Lung (tissue), 12 donors: Measurements from ENCODE around the gene NSD1. TPM values are rescaled to one million over a fixed set of nuclear protein-coding genes. Genes with fewer than 3 reads are reported as not detected.

Experiments used
- ATAC-seq: fragments of 200-7000 bp; cut with Tn5 transposase; one replicate; pipeline ENCODE4 v1.9.1; 2020; ENCODE audit warnings: moderate number of reproducible peaks; ENCODE audit not compliant: insufficient read depth, low FRiP score
- DNase-seq, 3 donors: peaks; one replicate each; pipeline ENCODE4 v3.0.0-alpha.2; 2013 to 2017
- H3K27ac ChIP-seq, 2 donors: one replicate each; pipeline ENCODE4 v1.5.1; 2013; ENCODE audit warnings: mild to moderate bottlenecking in 2 of 2, moderate library complexity in 2 of 2, control low read depth in 1 of 2, inconsistent platforms in 1 of 2, low read depth in 1 of 2, low read length in 1 of 2
- H3K27me3 ChIP-seq, 3 donors: one replicate each; pipeline ENCODE4 v1.5.1; 2013; ENCODE audit warnings: low read length in 2 of 3; ENCODE audit not compliant: control insufficient read depth in 3 of 3, insufficient read depth in 3 of 3
- H3K36me3 ChIP-seq, 4 donors: one replicate each; pipeline ENCODE4 v1.5.1; 2013; ENCODE audit warnings: low read length in 4 of 4, mild to moderate bottlenecking in 1 of 4, moderate library complexity in 1 of 4; ENCODE audit not compliant: control insufficient read depth in 4 of 4, insufficient read depth in 4 of 4
- H3K4me1 ChIP-seq, 5 donors: one replicate each; pipeline ENCODE4 v1.5.1; 2013; ENCODE audit warnings: low read length in 5 of 5, mild to moderate bottlenecking in 2 of 5, moderate library complexity in 1 of 5; ENCODE audit not compliant: control insufficient read depth in 5 of 5, insufficient read depth in 5 of 5
- H3K4me3 ChIP-seq: one replicate; pipeline ENCODE4 v1.5.1; 2013; ENCODE audit warnings: mild to moderate bottlenecking, control low read depth, moderate library complexity
- H3K9ac ChIP-seq, 2 donors: one replicate each; pipeline ENCODE4 v1.5.1; 2013; ENCODE audit warnings: low read length in 2 of 2, control low read depth in 1 of 2; ENCODE audit not compliant: insufficient read depth in 1 of 2
- H3K9me3 ChIP-seq, 4 donors: one replicate each; pipeline ENCODE4 v1.5.1; 2013; ENCODE audit warnings: low read length in 3 of 4, mild to moderate bottlenecking in 1 of 4, moderate library complexity in 1 of 4; ENCODE audit not compliant: control insufficient read depth in 4 of 4, insufficient read depth in 3 of 4
- WGBS, 2 donors: extraction: QIAGEN DNeasy Blood & Tissue Kit; methylation state at CpG; one replicate each; pipeline ENCODE4 v1.1.7; 2013; 5-methylcytosine and 5-hydroxymethylcytosine counted together
- polyA plus RNA-seq, 2 donors: library from polyadenylated mRNA; stranded (reverse); fragments of 200-250 nt; gene quantifications; one replicate each; pipeline ENCODE4 v1.2.1, GENCODE V29; 2013
- total RNA-seq, 2 donors: library from RNA; depleted of rRNA in 1 of 2; stranded (reverse); fragments of >200 nt in 1 of 2; gene quantifications; one replicate each; pipeline ENCODE4 v1.2.1, GENCODE V29; 2014 to 2021
- TF ChIP-seq, protein P1 (sequence below): IDR thresholded peaks from 2 replicates; pipeline ENCODE4 v1.5.1; 2012; ENCODE audit warnings: mild to moderate bottlenecking; ENCODE audit errors: control extremely low read depth, extremely low read depth
- donor health status: control.
- donor health status: control.
- donor health status: Bipolar disorder and iron deficiency.
- donor health status: healthy.
- donor health status: DM: yes; HTN: yes; CAD: no.

NSD1 gene
- total and polyA plus RNA-seq, 4 donors, result 8.0 to 81.7 (median 43.2) TPM

DNA sequence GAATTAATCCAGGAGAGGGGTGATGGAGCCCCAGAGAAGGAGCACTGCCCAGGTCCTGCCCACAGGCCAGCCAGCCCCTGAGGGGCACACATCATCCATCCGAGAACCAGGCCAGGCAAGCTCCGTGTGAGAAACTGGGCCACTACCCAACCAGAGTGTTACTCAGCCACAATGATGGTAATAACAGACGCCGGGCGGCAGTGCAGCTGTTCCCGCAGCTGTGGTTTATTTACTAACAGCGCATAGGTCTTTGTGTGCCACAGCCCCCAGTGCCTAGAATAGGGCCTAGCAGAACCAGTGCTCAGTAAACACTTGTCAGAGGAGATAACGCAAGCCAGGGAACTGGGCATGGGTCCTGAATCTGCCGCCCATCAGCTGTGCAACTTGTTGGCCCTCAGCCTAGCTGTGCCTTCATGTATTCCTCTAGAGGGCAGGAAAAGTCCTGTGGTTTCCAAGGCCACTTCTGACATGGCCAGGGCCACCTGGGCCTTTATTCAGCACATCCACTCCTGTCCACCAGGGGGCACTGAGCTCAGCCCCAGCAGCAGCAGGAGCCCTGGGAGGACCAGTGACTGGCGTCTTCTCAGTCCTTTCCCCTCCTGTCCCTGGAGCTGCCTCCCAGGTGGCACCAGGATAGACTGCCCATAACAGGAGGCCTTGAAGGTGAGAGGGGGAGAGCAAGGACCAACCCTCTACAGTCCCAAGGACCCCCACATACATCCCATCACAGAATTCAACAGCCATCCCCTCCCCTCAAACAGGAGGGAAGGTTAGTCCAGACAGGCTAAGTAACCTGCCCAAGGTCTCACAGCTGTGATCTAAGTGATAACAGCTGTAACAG is 176.0 kb downstream of the NSD1 start:
- Histone ChIP-seq H3K9ac (no peak overlapping the region), H3K4me1 (peaks cover 0 to 39% (median 12%) of the 10 kb centered on the region in 5 donors), H3K27me3 (no peaks in the 10 kb centered on the region), H3K9me3 (no peaks in the 10 kb centered on the region), H3K36me3 (peaks cover 0 to 17% (median 10%) of the 10 kb centered on the region in 4 donors), H3K27ac (no peak overlapping the region), H3K4me3 (no peak overlapping the region)
- no peak for ATAC-seq
- peak; percentile 41 to 55 (median 52) for DNase-seq
- WGBS, 2 donors, result 62 to 65% methylated on average over 10 of the region's 10 CpGs
- TF ChIP-seq, protein P1, sequence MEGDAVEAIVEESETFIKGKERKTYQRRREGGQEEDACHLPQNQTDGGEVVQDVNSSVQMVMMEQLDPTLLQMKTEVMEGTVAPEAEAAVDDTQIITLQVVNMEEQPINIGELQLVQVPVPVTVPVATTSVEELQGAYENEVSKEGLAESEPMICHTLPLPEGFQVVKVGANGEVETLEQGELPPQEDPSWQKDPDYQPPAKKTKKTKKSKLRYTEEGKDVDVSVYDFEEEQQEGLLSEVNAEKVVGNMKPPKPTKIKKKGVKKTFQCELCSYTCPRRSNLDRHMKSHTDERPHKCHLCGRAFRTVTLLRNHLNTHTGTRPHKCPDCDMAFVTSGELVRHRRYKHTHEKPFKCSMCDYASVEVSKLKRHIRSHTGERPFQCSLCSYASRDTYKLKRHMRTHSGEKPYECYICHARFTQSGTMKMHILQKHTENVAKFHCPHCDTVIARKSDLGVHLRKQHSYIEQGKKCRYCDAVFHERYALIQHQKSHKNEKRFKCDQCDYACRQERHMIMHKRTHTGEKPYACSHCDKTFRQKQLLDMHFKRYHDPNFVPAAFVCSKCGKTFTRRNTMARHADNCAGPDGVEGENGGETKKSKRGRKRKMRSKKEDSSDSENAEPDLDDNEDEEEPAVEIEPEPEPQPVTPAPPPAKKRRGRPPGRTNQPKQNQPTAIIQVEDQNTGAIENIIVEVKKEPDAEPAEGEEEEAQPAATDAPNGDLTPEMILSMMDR, result peak; percentile 64

DNA sequence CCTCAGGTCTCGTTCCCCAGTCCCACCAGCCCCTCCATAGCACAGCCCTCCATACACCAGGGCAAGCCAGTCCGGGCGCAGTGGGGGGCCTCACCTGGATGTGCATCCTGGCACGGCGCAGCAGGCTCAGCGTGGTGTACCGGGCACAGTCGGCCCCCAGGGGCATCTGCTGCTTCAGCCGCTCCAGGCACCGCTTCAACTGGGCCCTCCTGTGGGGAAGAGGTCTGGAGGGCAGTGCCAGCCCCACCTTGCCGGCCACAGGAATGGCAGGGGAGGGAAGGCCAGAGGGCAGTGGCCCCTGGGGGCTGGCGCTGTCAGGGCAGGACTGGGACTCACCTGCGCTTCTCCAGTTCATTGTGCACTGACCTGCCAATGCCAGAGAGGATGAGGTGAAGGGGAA is 176.8 kb downstream of the NSD1 start:
- Histone ChIP-seq H3K4me1 (peaks cover 0 to 34% (median 12%) of the 10 kb centered on the region in 5 donors), H3K4me3 (no peak overlapping the region), H3K9me3 (no peaks in the 10 kb centered on the region), H3K36me3 (peaks cover 0 to 15% (median 10%) of the 10 kb centered on the region in 4 donors), H3K27me3 (no peaks in the 10 kb centered on the region), H3K27ac (no peak overlapping the region), H3K9ac (no peak overlapping the region)
- WGBS, 2 donors, result 92% methylated on average over 13 of the region's 13 CpGs
- TF ChIP-seq, protein P1, result no peak
- ATAC-seq, result no peak
- no peak for DNase-seq

DNA sequence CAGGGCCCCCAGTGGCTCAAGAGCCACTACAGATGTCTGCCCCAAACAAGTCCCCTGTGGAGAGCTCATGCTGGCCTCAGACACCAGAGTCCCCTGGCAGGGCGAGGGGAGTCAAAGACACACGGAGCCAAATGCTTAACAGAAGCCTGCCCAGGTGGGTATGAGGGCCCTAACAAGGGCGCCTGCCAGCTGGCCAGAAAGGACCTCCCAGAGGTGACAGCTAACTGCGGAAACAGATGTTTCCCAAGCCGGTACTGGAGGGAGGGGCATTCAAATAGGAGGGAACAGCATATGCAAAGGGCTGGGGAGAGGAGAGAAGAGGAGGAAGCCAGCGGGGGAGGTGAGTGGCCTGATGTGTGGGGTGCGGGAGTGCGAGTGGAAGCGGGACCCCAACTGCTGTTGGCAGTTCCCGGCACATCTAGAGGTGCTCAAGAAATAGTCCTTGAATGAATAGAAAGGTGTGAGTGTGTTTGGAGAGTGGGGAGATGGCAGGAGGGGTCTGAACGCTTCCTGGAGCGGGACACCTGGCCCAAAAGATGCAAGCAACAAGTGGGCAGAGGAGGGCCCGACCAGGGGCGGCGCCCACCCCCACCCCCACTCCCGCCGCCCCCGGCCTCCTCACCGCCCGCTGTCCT is 177.3 kb downstream of the NSD1 start:
- Histone ChIP-seq H3K9me3 (no peaks in the 10 kb centered on the region), H3K4me1 (peaks cover 0 to 34% (median 12%) of the 10 kb centered on the region in 5 donors), H3K4me3 (no peak overlapping the region), H3K27me3 (no peaks in the 10 kb centered on the region), H3K27ac (no peak overlapping the region), H3K9ac (no peak overlapping the region), H3K36me3 (peaks cover 0 to 13% (median 5%) of the 10 kb centered on the region in 4 donors)
- TF ChIP-seq, protein P1, result no peak
- ATAC-seq (no peak), DNase-seq (peak; percentile 40 to 56 (median 42))
- 14 to 16% methylated on average over 13 to 18 of the region's 20 CpGs for WGBS, 2 donors
